OCI-LY7 (cell line): Measurements from ENCODE around the gene SS18. TPM values are rescaled to one million over a fixed set of nuclear protein-coding genes. Genes with fewer than 3 reads are reported as not detected.

Experiments used
- BruUV-seq: library from RNA; stranded (reverse); fragments of 400-500 nt; replicated peaks from 2 replicates; lab custom pipeline; 2021; lab: Mats Ljungman, UMichigan
- CTCF ChIA-PET: fragments of 300-600 bp; sonication (Branson Sonifier 250); formaldehyde crosslinking; loops from one replicate; lab custom pipeline; 2022; ENCODE audit warnings: antibody characterized with exemption; ENCODE audit not compliant: unreplicated experiment; lab: Charles Lee
- POLR2A ChIA-PET: fragments of 300-600 bp; sonication (Branson Sonifier 250); formaldehyde crosslinking; loops from one replicate; lab custom pipeline; 2022; ENCODE audit warnings: antibody characterized with exemption; lab: Charles Lee
- DNase-seq: peaks from one replicate; pipeline ENCODE4 v3.0.0-alpha.2; 2015; ENCODE audit warnings: low spot score
- H2AFZ ChIP-seq: fragments of 200-600 bp; sonication (generic), shearing (Covaris generic); 2 replicates; pipeline ENCODE4 v1.6.1; 2014; ENCODE audit warnings: mild to moderate bottlenecking, antibody characterized with exemption, low read length, moderate library complexity
- H3K27ac ChIP-seq: fragments of 200-600 bp; sonication (generic); 2 replicates; pipeline ENCODE4 v1.5.1; 2014; ENCODE audit warnings: mixed run types, low read depth, mild to moderate bottlenecking, moderate library complexity, low read length, inconsistent platforms; ENCODE audit not compliant: poor library complexity, severe bottlenecking
- H3K36me3 ChIP-seq: fragments of 200-600 bp; sonication (generic); 2 replicates; pipeline ENCODE4 v1.6.1; 2014; ENCODE audit warnings: mild to moderate bottlenecking, antibody characterized with exemption, low read length, moderate library complexity, mixed read lengths; ENCODE audit not compliant: insufficient read depth
- H3K4me1 ChIP-seq: fragments of 200-600 bp; sonication (generic); 2 replicates; pipeline ENCODE4 v1.5.1; 2014; ENCODE audit warnings: mild to moderate bottlenecking, low read length; ENCODE audit not compliant: insufficient read depth, poor library complexity, severe bottlenecking
- H3K4me2 ChIP-seq: fragments of 200-600 bp; sonication (generic); 2 replicates; pipeline ENCODE4 v1.6.1; 2014; ENCODE audit warnings: mild to moderate bottlenecking, low read length
- H3K4me3 ChIP-seq: fragments of 200-600 bp; sonication (generic); 2 replicates; pipeline ENCODE4 v1.5.1; 2014; ENCODE audit warnings: mild to moderate bottlenecking, low read depth, low read length; ENCODE audit not compliant: poor library complexity, severe bottlenecking
- H3K79me2 ChIP-seq: fragments of 200-600 bp; sonication (generic); 2 replicates; pipeline ENCODE4 v1.6.1; 2016; ENCODE audit warnings: low read depth, mild to moderate bottlenecking, low read length, moderate library complexity, mixed read lengths; ENCODE audit not compliant: insufficient read depth
- H3K9me2 ChIP-seq: fragments of 200-600 bp; sonication (generic); 2 replicates; pipeline ENCODE4 v1.6.1; 2016; ENCODE audit warnings: mild to moderate bottlenecking, low read length, mixed read lengths; ENCODE audit not compliant: insufficient read depth
- H3K9me3 ChIP-seq: fragments of 200-600 bp; sonication (generic); 2 replicates; pipeline ENCODE4 v1.6.1; 2014; ENCODE audit warnings: mild to moderate bottlenecking, mixed run types, low read length, mixed read lengths
- H4K20me1 ChIP-seq: fragments of 200-600 bp; sonication (generic); 2 replicates; pipeline ENCODE4 v1.6.1; 2014; ENCODE audit warnings: mild to moderate bottlenecking, antibody characterized with exemption, low read length, moderate library complexity, mixed read lengths; ENCODE audit not compliant: insufficient read depth
- EZH2phosphoT487 ChIP-seq: fragments of 200-600 bp; sonication (generic); IDR thresholded peaks from 2 replicates; pipeline ENCODE4 v1.6.1; 2018; ENCODE audit warnings: low read depth, borderline replicate concordance, mild to moderate bottlenecking, mixed run types, antibody characterized with exemption, low read length, moderate library complexity, mixed read lengths
- intact Hi-C: fragments of 100-400 bp; cut with micrococcal nuclease; formaldehyde crosslinking; loops from one replicate; pipeline ENCODE4 v1.10.0; 2022; ENCODE audit not compliant: unreplicated experiment
- total RNA-seq, 2 experiments: library from RNA; depleted of rRNA in 1 of 2; stranded (reverse); fragments of >200 nt in 1 of 2; shearing (Covaris generic) in 1 of 2; gene quantifications; 2 replicates each; pipeline ENCODE4 v1.2.3, GENCODE V29; 2014 to 2022
- TF ChIP-seq, protein P1 (sequence below): fragments of 200-600 bp; sonication (generic); conservative IDR thresholded peaks from 2 replicates; pipeline ENCODE4 v1.5.1; 2014; ENCODE audit warnings: mild to moderate bottlenecking, antibody characterized with exemption, low read length, moderate library complexity, mixed read lengths

SS18 gene
- total RNA-seq, 2 experiments from 2014 or later = 155 to 192 TPM

GRCh38 chr18:26003356-26003755, 87.1 kb downstream of the SS18 start:
- H2AFZ ChIP-seq = no peak overlapping the region
- H3K4me2 ChIP-seq = no peak overlapping the region

DNA sequence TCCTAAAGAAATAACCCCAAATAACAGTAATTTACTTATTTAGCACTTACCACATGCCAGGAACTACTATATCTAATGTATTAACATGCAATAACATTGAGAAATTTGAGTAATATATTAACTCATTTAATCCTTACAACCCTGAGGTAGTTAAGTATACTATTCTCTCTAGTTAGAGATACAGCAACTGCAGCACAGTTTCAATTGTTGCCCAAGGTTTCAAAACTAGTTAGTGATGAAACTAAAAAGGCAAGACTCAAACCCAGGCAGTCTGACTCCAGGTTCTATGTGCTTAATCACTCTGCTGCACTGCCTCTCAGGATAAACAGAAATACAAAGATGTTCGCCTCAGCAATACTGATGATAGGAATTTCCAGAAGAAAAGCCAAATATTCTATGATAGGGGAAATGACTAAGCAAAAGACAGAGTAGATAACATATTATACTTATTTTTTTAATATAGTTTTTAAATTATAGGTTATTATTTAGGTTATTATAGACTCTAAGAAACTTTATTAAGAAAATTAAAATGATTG, 88.0 kb downstream of the SS18 start:
- no peak overlapping the region for H2AFZ ChIP-seq
- H4K20me1 ChIP-seq = no peaks in the 10 kb centered on the region
- no peaks in the 10 kb centered on the region for H3K9me2 ChIP-seq
- CTCF ChIA-PET = no interaction called here
- no peaks in the 10 kb centered on the region for H3K4me1 ChIP-seq
- no peaks in the 10 kb centered on the region for H3K9me3 ChIP-seq
- H3K27ac ChIP-seq = no peak overlapping the region
- intact Hi-C loops = no loop called here
- H3K36me3 ChIP-seq = no peaks in the 10 kb centered on the region
- POLR2A ChIA-PET = no interaction called here
- no peak overlapping the region for H3K4me3 ChIP-seq
- TF ChIP-seq EZH2phosphoT487 = no peak
- TF ChIP-seq, protein P1, sequence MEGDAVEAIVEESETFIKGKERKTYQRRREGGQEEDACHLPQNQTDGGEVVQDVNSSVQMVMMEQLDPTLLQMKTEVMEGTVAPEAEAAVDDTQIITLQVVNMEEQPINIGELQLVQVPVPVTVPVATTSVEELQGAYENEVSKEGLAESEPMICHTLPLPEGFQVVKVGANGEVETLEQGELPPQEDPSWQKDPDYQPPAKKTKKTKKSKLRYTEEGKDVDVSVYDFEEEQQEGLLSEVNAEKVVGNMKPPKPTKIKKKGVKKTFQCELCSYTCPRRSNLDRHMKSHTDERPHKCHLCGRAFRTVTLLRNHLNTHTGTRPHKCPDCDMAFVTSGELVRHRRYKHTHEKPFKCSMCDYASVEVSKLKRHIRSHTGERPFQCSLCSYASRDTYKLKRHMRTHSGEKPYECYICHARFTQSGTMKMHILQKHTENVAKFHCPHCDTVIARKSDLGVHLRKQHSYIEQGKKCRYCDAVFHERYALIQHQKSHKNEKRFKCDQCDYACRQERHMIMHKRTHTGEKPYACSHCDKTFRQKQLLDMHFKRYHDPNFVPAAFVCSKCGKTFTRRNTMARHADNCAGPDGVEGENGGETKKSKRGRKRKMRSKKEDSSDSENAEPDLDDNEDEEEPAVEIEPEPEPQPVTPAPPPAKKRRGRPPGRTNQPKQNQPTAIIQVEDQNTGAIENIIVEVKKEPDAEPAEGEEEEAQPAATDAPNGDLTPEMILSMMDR = no peak
- H3K79me2 ChIP-seq = no peaks in the 10 kb centered on the region
- no peak overlapping the region for H3K4me2 ChIP-seq
- BruUV-seq = no TSS peak
- no peak for DNase-seq

More at GRCh38 chr18:26003356-26003755, 87.1 kb downstream of the SS18 start:
- no peaks in the 10 kb centered on the region for H3K79me2 ChIP-seq
- H4K20me1 ChIP-seq = no peaks in the 10 kb centered on the region
- intact Hi-C loops = no loop called here
- no peak overlapping the region for H3K27ac ChIP-seq
- H3K9me2 ChIP-seq = no peaks in the 10 kb centered on the region
- H3K4me3 ChIP-seq = no peak overlapping the region
- H3K9me3 ChIP-seq = no peaks in the 10 kb centered on the region
- ChIA-PET POLR2A (interaction anchor here (1.6 kb wide), 1 partner anchor 11 kb away, joined by 6 read pairs; no protein-coding TSS in a partner anchor), CTCF (no interaction called here)
- BruUV-seq = no TSS peak
- TF ChIP-seq, protein P1 = no peak
- TF ChIP-seq EZH2phosphoT487 = no peak
- H3K36me3 ChIP-seq = no peaks in the 10 kb centered on the region
- no peak for DNase-seq
- H3K4me1 ChIP-seq = no peaks in the 10 kb centered on the region

DNA sequence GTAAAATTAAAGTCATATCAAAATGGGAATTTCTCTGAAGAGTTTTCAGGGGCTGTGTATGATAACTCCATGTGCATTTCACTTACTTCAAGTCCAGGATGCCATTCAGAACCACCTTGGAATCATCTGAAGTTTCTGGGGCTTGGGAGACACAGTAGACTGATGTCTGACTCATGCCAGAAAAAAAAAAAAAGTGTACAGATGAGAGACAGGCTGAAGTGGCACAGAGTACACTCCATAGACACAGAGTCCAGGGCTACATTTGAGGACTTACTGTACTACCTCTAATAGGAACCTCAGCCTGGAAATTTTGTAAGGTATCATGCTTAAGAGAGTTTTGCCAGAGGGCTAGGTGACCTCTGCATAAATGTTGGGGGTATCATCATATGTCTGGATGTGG, 92.0 kb downstream of the SS18 start:
- H3K9me3 ChIP-seq = no peaks in the 10 kb centered on the region
- H4K20me1 ChIP-seq = no peaks in the 10 kb centered on the region
- no peak overlapping the region for H3K27ac ChIP-seq
- no peaks in the 10 kb centered on the region for H3K36me3 ChIP-seq
- intact Hi-C loops = no loop called here
- no peak overlapping the region for H2AFZ ChIP-seq
- no TSS peak for BruUV-seq
- CTCF ChIA-PET = no interaction called here
- POLR2A ChIA-PET = no interaction called here
- no peak overlapping the region for H3K4me2 ChIP-seq
- no peak overlapping the region for H3K4me3 ChIP-seq
- H3K79me2 ChIP-seq = no peaks in the 10 kb centered on the region
- TF ChIP-seq EZH2phosphoT487 = no peak
- TF ChIP-seq, protein P1 = no peak
- no peaks in the 10 kb centered on the region for H3K9me2 ChIP-seq
- no peaks in the 10 kb centered on the region for H3K4me1 ChIP-seq
- DNase-seq = no peak
